Activated CD4-positive, alpha-beta T cell treated with anti-CD3 and anti-CD28 coated beads, Interleukin-2, amount 50 U/mL, for 1 hour (primary cell): ENCODE results near the gene TMEM141.
A peak's percentile ranks its signal among the peaks of the same experiment; 100 is the strongest.
"Not testable (repeated sequence)": the region's sequence is repeated elsewhere in the genome, so short reads cannot be mapped to it uniquely, and the experiment has no call there.

Source experiments
- DNase-seq: peaks from one replicate; pipeline ENCODE4 v3.0.0-alpha.2; 2020

The TMEM141 gene

GRCh38 chr9:136755302-136756133 lies 35.6 kb upstream of the TMEM141 start:
- DNase-seq, result not testable (repeated sequence)

GRCh38 chr9:136756134-136756438 lies 35.1 kb upstream of the TMEM141 start:
- DNase-seq, result no peak

GRCh38 chr9:136756836-136757235 lies 34.3 kb upstream of the TMEM141 start:
- DNase-seq, result no peak

GRCh38 chr9:136757328-136757727 lies 33.8 kb upstream of the TMEM141 start:
- no peak for DNase-seq

- no peak for DNase-seq
These were observed 33.4 kb upstream of the TMEM141 start for GRCh38 chr9:136757751-136758140.

GRCh38 chr9:136759001-136759400 lies 32.1 kb upstream of the TMEM141 start:
- no peak for DNase-seq

- no peak for DNase-seq
These were observed 31.5 kb upstream of the TMEM141 start for GRCh38 chr9:136759436-136760325.

GRCh38 chr9:136760424-136760823 lies 30.7 kb upstream of the TMEM141 start:
- DNase-seq, result no peak

GRCh38 chr9:136760834-136761544 lies 30.2 kb upstream of the TMEM141 start:
- not testable (repeated sequence) for DNase-seq

GRCh38 chr9:136761545-136761981 lies 29.6 kb upstream of the TMEM141 start:
- DNase-seq, result no peak

GRCh38 chr9:136762221-136762691 lies 28.9 kb upstream of the TMEM141 start:
- DNase-seq, result no peak

GRCh38 chr9:136762915-136763648 lies 28.1 kb upstream of the TMEM141 start:
- peak; percentile 44 for DNase-seq

- DNase-seq, result no peak
These were observed 27.5 kb upstream of the TMEM141 start for GRCh38 chr9:136763649-136764035.

GRCh38 chr9:136764301-136764891 lies 26.7 kb upstream of the TMEM141 start, which contains the start of gene LCN15:
LCN15 (minus strand) TSS chr9:136764518; CDS start chr9:136764488, 30 bp downstream.
- no peak for DNase-seq

- DNase-seq, result no peak
These were observed 26.1 kb upstream of the TMEM141 start for GRCh38 chr9:136765041-136765440.

- not testable (repeated sequence) for DNase-seq
These were observed 25.3 kb upstream of the TMEM141 start for GRCh38 chr9:136765745-136766409.

- DNase-seq, result peak; percentile 27
These were observed 24.6 kb upstream of the TMEM141 start for GRCh38 chr9:136766410-136767120.

- peak; percentile 53 for DNase-seq
These were observed 21.4 kb upstream of the TMEM141 start for GRCh38 chr9:136769710-136770191.

- DNase-seq, result no peak
These were observed 19.2 kb upstream of the TMEM141 start for GRCh38 chr9:136771907-136772415.

- no peak for DNase-seq
These were observed 17.6 kb upstream of the TMEM141 start for GRCh38 chr9:136773386-136774044.
